Muscle layer of duodenum (tissue), 2 donors: ENCODE results near the gene TMEM165.

Experiments
- H3K27ac ChIP-seq: one replicate; pipeline ENCODE4 v1.7.0; 2013; ENCODE audit warnings: mild to moderate bottlenecking, low read length
- H3K27me3 ChIP-seq: one replicate; pipeline ENCODE4 v1.7.0; 2013; ENCODE audit warnings: low read depth, mild to moderate bottlenecking, control low read depth, low read length
- H3K36me3 ChIP-seq, 2 donors: one replicate each; pipeline ENCODE4 v1.7.0; 2013; ENCODE audit warnings: low read length in 2 of 2, control low read depth in 1 of 2, mild to moderate bottlenecking in 1 of 2; ENCODE audit not compliant: insufficient read depth in 2 of 2, control insufficient read depth in 1 of 2
- H3K4me1 ChIP-seq, 2 donors: one replicate each; pipeline ENCODE4 v1.7.0; 2013; ENCODE audit warnings: low read length in 2 of 2, mild to moderate bottlenecking in 2 of 2, control low read depth in 1 of 2, moderate library complexity in 1 of 2; ENCODE audit not compliant: insufficient read depth in 2 of 2, control insufficient read depth in 1 of 2
- H3K4me3 ChIP-seq, 2 donors: one replicate each; pipeline ENCODE4 v1.7.0; 2013; ENCODE audit warnings: low read length in 2 of 2, low read depth in 1 of 2, mild to moderate bottlenecking in 1 of 2
- H3K9me3 ChIP-seq, 2 donors: one replicate each; pipeline ENCODE4 v1.7.0; 2013; ENCODE audit warnings: low read length in 2 of 2, control low read depth in 1 of 2, mild to moderate bottlenecking in 1 of 2; ENCODE audit not compliant: control insufficient read depth in 1 of 2
- donor health status: healthy.

TMEM165 gene

DNA sequence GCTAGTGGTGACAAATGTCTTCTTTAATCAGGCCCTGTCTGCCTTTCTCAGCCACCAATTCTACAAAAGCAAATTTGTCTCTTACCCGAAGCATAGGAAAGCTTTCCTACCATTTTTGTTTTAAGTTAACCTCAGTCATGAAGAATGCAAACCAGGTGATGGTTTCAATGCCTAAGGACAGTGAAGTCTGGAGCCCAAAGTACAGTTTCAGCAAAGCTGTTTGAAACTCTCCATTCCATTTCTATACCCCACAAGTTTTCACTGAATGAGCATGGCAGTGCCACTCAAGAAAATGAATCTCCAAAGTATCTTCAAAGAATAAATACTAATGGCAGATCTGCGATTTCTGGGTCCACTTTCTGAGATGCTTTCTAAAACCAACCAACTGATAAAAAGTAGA is 25.8 kb upstream of the TMEM165 start:
- Histone ChIP-seq H3K27ac (no peak overlapping the region), H3K9me3 (no peaks in the 10 kb centered on the region), H3K4me3 (no peak overlapping the region), H3K27me3 (no peaks in the 10 kb centered on the region), H3K4me1 (no peaks in the 10 kb centered on the region), H3K36me3 (peaks cover 0 to 4% of the 10 kb centered on the region in 2 donors)

DNA sequence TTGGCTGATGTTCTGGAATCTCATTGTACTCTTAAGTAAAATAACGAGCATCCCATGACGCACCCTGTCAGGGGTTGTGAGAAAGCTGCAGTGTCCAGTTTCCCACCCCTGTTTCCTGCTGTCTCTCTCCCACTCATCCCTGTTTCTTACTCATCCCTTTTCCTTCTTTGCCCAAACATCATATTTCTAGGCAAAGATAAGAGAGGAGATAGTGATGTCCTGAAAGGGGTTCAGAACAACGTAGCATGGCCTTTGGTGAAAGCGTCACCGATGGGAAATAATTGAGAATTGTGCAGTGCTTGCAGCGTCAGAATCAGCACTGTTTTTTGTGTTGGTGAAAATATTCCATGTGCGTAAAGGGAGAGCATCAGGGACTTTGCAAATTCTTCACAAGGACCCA is 23.5 kb upstream of the TMEM165 start:
- Histone ChIP-seq H3K36me3 (peaks cover 0 to 4% of the 10 kb centered on the region in 2 donors), H3K4me3 (no peak overlapping the region), H3K27ac (no peak overlapping the region), H3K4me1 (no peaks in the 10 kb centered on the region), H3K27me3 (no peaks in the 10 kb centered on the region), H3K9me3 (no peaks in the 10 kb centered on the region)

DNA sequence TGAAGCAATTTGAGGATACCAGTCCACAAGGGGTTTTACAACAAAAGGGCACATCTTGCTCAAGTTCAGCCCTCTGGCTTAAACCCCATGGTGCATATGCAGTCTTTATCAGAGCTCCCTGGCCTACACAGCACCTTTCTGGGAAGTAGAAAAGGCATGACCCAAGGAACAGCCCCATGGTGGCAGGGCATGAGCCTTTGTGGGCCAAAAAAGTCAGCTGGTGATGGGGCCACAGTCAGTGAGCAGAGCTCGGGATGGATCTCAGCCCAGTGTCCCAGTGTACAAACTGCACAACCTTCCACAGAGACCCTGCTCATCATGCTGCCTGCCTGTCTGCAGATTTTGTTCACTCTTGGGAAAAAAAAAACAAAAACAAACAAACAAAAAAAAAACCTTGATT is 22.3 kb upstream of the TMEM165 start:
- no peaks in the 10 kb centered on the region for H3K9me3 ChIP-seq
- no peak overlapping the region for H3K27ac ChIP-seq
- H3K27me3 ChIP-seq = no peaks in the 10 kb centered on the region
- H3K4me1 ChIP-seq = no peaks in the 10 kb centered on the region
- no peak overlapping the region for H3K4me3 ChIP-seq
- peaks cover 0 to 4% of the 10 kb centered on the region in 2 donors for H3K36me3 ChIP-seq

DNA sequence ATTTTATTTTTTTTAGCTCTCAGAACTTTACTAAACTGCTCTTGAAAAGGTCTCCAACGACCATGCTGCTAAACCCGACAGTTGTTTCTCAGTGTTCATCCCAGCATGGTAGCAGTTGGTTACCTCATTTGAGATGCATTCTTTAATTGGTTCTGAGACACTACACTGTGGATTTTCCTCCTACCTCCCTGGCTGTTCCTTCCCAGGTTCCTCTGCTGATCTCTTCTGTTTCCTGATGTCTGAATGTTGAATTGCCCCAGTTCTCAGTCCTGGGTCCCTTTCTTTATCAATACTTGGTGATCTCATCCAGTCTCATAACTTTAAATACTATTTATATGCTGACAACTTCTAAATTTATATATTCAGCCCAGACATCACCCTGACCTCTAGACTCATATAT is 19.1 kb upstream of the TMEM165 start:
- Histone ChIP-seq H3K9me3 (no peaks in the 10 kb centered on the region), H3K27ac (no peak overlapping the region)

DNA sequence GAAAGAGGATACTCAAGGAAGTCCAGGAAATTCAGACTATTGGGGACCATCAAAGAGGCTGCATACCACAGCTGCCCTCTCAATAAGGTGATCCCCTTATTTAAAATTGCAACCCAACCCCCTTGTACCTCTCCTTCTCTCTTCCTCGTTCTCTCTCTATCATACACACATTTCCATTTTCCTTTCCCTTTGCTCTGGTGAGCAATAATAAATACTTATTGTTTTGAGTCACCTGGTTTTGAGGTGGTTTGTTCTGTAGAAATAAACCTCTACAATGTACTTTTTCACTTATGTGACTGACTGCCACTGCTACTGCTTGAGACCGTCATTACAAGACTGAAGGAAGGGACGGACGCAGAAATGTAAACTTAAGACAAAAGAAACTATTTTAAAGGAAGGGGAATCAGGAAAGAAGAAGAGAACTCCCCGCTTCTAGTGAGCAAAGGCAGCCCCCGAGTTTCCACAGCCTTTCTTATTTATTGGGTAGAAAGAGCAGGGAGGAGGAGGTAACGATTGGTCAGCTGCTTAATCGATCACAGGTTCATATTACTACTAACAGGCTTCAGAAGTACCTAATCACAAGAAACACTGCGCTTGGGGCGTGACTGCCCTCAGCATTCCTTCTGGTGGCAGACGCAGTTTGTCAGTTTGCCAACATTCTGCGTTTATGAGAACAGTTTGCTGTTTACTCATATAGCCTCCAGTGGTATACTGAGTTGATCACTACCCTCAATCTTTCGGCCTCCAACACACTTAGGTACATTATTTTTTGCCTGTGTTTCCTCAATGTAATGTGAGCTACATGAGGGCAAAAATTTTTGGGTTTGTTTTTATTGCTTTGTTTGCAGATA is 16.9 kb upstream of the TMEM165 start:
- H3K4me1 ChIP-seq = no peaks in the 10 kb centered on the region
- H3K27me3 ChIP-seq = no peaks in the 10 kb centered on the region
- H3K4me3 ChIP-seq = no peak overlapping the region
- no peaks in the 10 kb centered on the region for H3K9me3 ChIP-seq
- H3K36me3 ChIP-seq = no peaks in the 10 kb centered on the region
- H3K27ac ChIP-seq = no peak overlapping the region

More for the DNA sequence above, 19.1 kb upstream of the TMEM165 start:
- Histone ChIP-seq H3K27me3 (no peaks in the 10 kb centered on the region), H3K4me1 (no peaks in the 10 kb centered on the region), H3K4me3 (no peak overlapping the region), H3K36me3 (no peaks in the 10 kb centered on the region)

DNA sequence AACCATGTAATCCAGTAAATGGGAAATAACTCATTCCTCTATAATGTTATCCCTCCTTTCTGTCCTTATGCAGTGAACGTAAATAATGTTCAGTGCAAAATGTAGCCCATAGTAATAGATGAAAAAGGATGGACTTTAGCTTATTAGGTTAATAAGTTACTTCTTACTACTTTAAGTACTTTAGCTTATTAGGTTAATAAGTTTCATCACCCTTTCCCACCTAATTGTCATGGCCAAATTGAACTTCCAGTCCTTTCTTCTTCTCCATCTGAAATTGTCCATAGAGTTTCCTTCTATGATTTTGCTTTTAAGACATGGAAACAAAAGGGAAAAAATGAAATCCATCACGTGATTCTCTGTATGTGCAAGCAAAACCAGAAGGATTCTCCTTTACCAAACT is 15.2 kb upstream of the TMEM165 start:
- no peak overlapping the region for H3K27ac ChIP-seq
- H3K4me3 ChIP-seq = no peak overlapping the region
- H3K27me3 ChIP-seq = no peaks in the 10 kb centered on the region
- no peaks in the 10 kb centered on the region for H3K9me3 ChIP-seq
- no peaks in the 10 kb centered on the region for H3K36me3 ChIP-seq
- H3K4me1 ChIP-seq = no peaks in the 10 kb centered on the region

DNA sequence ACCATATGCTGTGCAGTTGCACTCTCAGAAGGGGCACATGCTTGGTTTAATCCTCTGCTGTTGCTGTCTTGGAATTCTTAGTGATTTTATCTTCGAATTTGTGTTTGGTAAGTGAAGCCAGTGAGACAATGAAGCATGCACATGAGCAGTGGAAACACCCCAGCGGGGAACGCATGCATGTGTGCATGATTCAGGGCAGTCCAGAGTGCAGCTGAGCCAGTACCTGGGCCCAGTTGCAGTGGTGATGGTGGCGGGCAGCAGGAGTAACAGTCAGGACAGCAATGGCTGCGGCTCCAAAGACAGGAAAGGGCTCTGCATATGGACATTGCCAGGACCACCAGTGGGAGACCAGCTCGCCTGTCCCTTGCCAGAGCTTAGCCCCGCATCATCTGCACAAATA is 14.3 kb upstream of the TMEM165 start:
- Histone ChIP-seq H3K4me1 (no peaks in the 10 kb centered on the region), H3K4me3 (no peak overlapping the region), H3K36me3 (no peaks in the 10 kb centered on the region), H3K27me3 (no peaks in the 10 kb centered on the region), H3K27ac (no peak overlapping the region), H3K9me3 (no peaks in the 10 kb centered on the region)

DNA sequence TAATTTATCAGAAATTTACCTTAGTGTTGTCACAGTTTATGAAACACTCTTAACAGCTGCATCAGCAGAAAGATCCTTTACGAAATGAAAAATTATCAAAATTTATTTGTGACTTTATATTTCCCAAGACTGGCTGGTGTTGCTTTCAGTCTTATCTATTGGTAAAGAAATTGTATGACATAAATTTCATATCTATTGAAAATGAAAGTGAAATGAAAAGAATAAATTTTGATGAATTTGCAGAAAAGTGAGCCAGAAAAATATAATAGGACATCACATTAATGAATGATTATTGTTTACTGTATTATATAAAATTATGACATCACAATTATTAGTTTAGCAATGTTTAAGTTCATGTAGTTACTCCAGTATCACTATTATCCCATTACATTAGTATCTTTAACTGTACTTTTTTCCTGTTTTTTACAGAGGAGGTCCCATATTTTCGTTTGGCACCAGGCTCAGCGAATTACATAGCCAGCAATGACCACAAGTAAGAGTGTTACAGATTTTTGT is 13.2 kb upstream of the TMEM165 start:
- no peaks in the 10 kb centered on the region for H3K27me3 ChIP-seq
- no peaks in the 10 kb centered on the region for H3K9me3 ChIP-seq
- H3K36me3 ChIP-seq = no peaks in the 10 kb centered on the region
- H3K4me1 ChIP-seq = no peaks in the 10 kb centered on the region
- H3K4me3 ChIP-seq = no peak overlapping the region
- no peak overlapping the region for H3K27ac ChIP-seq

DNA sequence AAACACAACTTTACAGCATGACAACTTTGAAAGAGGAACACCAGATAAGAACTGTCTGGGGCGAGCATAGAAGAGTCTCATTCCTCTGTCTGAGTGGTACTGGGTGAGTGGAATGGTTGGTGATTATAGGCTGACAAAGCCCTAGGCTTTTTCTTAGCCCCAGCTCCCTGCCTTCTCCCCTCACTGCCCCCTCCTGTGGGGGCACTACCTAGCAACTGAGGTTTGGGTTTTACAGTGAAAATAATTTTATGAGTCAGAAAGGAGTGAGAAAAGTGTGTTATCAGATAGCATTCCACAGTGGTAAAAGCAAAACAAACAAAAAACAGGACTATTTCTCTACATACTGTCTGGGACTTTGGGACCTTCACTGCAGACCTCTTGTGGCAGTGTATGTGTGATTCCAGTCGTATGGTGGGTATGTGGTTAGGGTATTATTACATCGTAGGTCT is 10.5 kb upstream of the TMEM165 start:
- H3K27me3 ChIP-seq = no peaks in the 10 kb centered on the region
- H3K36me3 ChIP-seq = no peaks in the 10 kb centered on the region
- H3K4me1 ChIP-seq = no peaks in the 10 kb centered on the region
- H3K27ac ChIP-seq = no peak overlapping the region
- no peaks in the 10 kb centered on the region for H3K9me3 ChIP-seq
- no peak overlapping the region for H3K4me3 ChIP-seq

DNA sequence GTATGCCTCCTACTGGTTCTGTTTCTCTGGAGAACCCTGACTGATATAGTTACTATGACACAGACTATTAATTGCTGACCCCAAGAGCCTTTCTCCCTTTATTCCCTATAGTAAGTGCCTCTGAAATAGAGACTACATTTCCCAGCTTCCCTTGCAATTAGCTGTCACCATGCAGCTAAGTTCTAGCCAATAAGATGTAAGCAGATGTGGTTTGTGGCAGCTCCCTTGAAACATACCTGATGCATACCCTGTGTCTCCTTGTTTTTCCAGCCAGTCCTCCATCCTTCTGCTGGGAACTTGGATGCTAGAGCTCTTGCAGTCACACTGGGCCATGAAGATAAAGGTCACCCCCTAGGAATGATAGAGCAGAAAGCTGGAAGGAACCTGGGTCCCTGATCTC is 9.7 kb upstream of the TMEM165 start:
- Histone ChIP-seq H3K36me3 (no peaks in the 10 kb centered on the region), H3K4me3 (no peak overlapping the region), H3K4me1 (no peaks in the 10 kb centered on the region), H3K9me3 (no peaks in the 10 kb centered on the region), H3K27me3 (no peaks in the 10 kb centered on the region), H3K27ac (no peak overlapping the region)

DNA sequence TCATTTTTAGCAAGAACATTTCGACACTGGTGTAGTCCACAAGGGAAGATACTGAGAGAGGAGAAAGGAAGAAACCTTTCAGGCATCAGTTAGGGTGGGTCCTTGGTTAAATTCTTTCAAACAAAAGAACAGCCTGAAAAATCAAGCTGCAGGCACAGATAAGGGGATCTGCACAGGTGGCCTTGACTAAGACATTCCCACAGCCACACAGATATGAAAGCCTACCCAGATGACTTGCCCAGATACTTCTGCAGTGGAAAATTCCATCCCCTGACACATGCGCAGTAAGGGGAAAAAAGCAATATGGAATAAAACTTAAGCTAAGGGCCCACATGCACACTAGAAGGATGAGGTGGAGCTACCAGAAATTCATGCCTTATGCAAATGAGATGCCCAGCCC is 8.9 kb upstream of the TMEM165 start:
- H3K4me1 ChIP-seq = no peaks in the 10 kb centered on the region
- no peak overlapping the region for H3K4me3 ChIP-seq
- no peaks in the 10 kb centered on the region for H3K9me3 ChIP-seq
- H3K27me3 ChIP-seq = no peaks in the 10 kb centered on the region
- no peaks in the 10 kb centered on the region for H3K36me3 ChIP-seq
- no peak overlapping the region for H3K27ac ChIP-seq
